Stomach (tissue), 9 donors: Measurements from ENCODE around the gene SUSD4. TPM values are rescaled to one million over a fixed set of nuclear protein-coding genes. Genes with fewer than 3 reads are reported as not detected.
A peak's percentile ranks its signal among the peaks of the same experiment; 100 is the strongest.

Experiments
- DNase-seq, 2 donors: peaks; one replicate each; pipeline versions ENCODE4 v3.0.0 to v3.0.0-alpha.2; 2013 to 2019
- H3K27ac ChIP-seq, 5 donors: fragments of 200-600 bp in 4 of 5; sonication (generic) in 4 of 5; one replicate each; pipeline ENCODE4 v1.5.1; 2013 to 2019; ENCODE audit warnings: mild to moderate bottlenecking in 1 of 5, moderate library complexity in 1 of 5
- H3K27me3 ChIP-seq, 3 donors: fragments of 200-600 bp; sonication (generic); one replicate each; pipeline ENCODE4 v1.5.1; 2017 to 2019; ENCODE audit warnings: mixed run types in 1 of 3
- H3K36me3 ChIP-seq, 4 donors: fragments of 200-600 bp; sonication (generic); 1 replicate in 3 of 4; 2 replicates in 1 of 4; pipeline ENCODE4 v1.5.1; 2016 to 2019
- H3K4me1 ChIP-seq, 4 donors: fragments of 200-600 bp; sonication (generic); one replicate each; pipeline ENCODE4 v1.5.1; 2016 to 2019
- H3K4me3 ChIP-seq, 4 donors: fragments of 200-600 bp; sonication (generic) in 3 of 4; one replicate each; pipeline ENCODE4 v1.5.1; 2016 to 2019; ENCODE audit warnings: mild to moderate bottlenecking in 1 of 4
- H3K9me3 ChIP-seq, 4 donors: fragments of 200-600 bp; sonication (generic); one replicate each; pipeline ENCODE4 v1.5.1; 2016 to 2019
- EP300 ChIP-seq: sonication (generic); formaldehyde crosslinking; IDR thresholded peaks from one replicate; pipeline ENCODE4 v1.6.1; 2017; ENCODE audit warnings: antibody characterized with exemption
- POLR2A ChIP-seq, 4 donors: fragments of 450-650 bp; IDR thresholded peaks; one replicate each; pipeline ENCODE4 v1.6.1; 2016; ENCODE audit warnings: antibody characterized with exemption in 4 of 4, control low read depth in 2 of 4, mild to moderate bottlenecking in 1 of 4, moderate library complexity in 1 of 4
- POLR2AphosphoS5 ChIP-seq, 3 donors: sonication (generic); formaldehyde crosslinking; IDR thresholded peaks; one replicate each; pipeline ENCODE4 v1.6.1; 2016; ENCODE audit warnings: antibody characterized with exemption in 3 of 3
- WGBS, 5 donors: extraction: QIAGEN DNeasy Blood & Tissue Kit in 3 of 5; methylation state at CpG; one replicate each; pipeline versions ENCODE4 v1.1.5 to v1.1.7; 2013 to 2018; 5-methylcytosine and 5-hydroxymethylcytosine counted together
- intact Hi-C: fragments of 100-400 bp; cut with DNase I; formaldehyde crosslinking; loops from one replicate; pipeline ENCODE4 v1.15.1; 2023; ENCODE audit warnings: low total_unique reads
- polyA plus RNA-seq, 3 donors: library from polyadenylated mRNA; stranded (reverse); fragments of 200-250 nt; gene quantifications; one replicate each; pipeline ENCODE4 v1.2.3, GENCODE V29; 2013
- total RNA-seq, 5 donors: library from RNA; depleted of rRNA; stranded (reverse); fragments of >200 nt; gene quantifications; one replicate each; pipeline versions ENCODE4 v1.1.0 to v1.2.3, GENCODE V29; 2014 to 2016
- TF ChIP-seq, protein P1 (sequence below), 7 experiments: fragments of 450-650 bp in 4 of 7; fragments of 200-600 bp in 3 of 7; sonication (generic) in 3 of 7; IDR thresholded peaks; one replicate each; pipeline ENCODE4 v1.5.1; 2016 to 2019; ENCODE audit warnings: antibody characterized with exemption in 7 of 7, control low read depth in 2 of 7, mild to moderate bottlenecking in 1 of 7
- donor health status: healthy with polysubstance abuse.
- donor health status: Bipolar disorder and iron deficiency.
- donor health status: healthy.

The SUSD4 gene
- total and polyA plus RNA-seq, 8 donors = 5.5 to 35.6 (median 8.1) TPM; not detected in 1

DNA sequence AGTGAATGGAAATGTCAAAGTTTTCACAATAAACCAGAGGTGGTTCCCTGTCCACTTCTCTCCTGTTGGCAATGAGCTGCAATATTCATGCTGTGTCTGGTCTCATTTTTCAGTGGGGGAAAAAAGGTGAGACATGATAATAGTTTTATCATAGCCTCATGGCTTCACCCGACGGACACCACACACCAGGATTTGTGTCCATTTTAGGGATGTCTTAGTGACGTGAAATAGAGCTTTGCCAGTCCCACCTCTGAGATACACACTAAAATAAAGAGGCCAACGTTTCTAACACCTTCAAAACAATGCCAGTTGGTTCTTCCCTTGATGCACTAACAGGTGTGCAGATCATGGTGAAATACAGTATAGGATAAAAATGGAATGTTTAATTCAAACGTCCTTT, 129.4 kb downstream of the SUSD4 start:
- Histone ChIP-seq H3K4me1 (peaks cover 0 to 15% (median 7%) of the 10 kb centered on the region in 4 donors), H3K36me3 (no peaks in the 10 kb centered on the region), H3K27me3 (no peaks in the 10 kb centered on the region), H3K4me3 (no peak overlapping the region), H3K9me3 (peaks cover 0 to 13% (median 2%) of the 10 kb centered on the region in 4 donors), H3K27ac (no peak overlapping the region)
- TF ChIP-seq POLR2A (IDR thresholded peaks at IDR 0.05) = no peak
- TF ChIP-seq, protein P1, sequence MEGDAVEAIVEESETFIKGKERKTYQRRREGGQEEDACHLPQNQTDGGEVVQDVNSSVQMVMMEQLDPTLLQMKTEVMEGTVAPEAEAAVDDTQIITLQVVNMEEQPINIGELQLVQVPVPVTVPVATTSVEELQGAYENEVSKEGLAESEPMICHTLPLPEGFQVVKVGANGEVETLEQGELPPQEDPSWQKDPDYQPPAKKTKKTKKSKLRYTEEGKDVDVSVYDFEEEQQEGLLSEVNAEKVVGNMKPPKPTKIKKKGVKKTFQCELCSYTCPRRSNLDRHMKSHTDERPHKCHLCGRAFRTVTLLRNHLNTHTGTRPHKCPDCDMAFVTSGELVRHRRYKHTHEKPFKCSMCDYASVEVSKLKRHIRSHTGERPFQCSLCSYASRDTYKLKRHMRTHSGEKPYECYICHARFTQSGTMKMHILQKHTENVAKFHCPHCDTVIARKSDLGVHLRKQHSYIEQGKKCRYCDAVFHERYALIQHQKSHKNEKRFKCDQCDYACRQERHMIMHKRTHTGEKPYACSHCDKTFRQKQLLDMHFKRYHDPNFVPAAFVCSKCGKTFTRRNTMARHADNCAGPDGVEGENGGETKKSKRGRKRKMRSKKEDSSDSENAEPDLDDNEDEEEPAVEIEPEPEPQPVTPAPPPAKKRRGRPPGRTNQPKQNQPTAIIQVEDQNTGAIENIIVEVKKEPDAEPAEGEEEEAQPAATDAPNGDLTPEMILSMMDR (IDR thresholded peaks at IDR 0.05) = no peak
- TF ChIP-seq EP300 = no peak
- TF ChIP-seq POLR2AphosphoS5 (IDR thresholded peaks at IDR 0.05) = no peak
- intact Hi-C loops = no loop called here
- WGBS, 5 donors = 72 to 83% (median 78%) methylated on average over 5 of the region's 5 CpGs
- DNase-seq = no peak

DNA sequence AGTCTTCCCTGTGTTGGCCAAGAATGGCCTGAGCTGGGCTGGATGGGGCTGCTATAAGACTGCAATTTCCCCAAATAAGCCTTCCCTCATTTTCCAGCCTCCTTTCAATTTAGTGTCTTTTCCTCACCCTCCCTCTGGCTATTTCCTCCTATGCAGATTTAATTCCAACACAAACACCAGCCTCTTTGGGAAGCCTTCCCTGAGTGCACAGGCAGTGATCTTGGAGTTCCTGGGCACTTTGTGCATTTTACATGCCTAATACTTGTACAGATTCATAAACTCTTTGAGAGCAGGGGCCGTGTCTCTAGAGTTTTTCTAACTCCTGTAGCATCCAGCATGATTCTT, 129.8 kb downstream of the SUSD4 start:
- H3K4me3 ChIP-seq = no peak overlapping the region
- 71 to 79% (median 74%) methylated on average over 1 of the region's 1 CpG for WGBS, 5 donors
- TF ChIP-seq, protein P1 (IDR thresholded peaks at IDR 0.05) = no peak
- TF ChIP-seq POLR2AphosphoS5 (IDR thresholded peaks at IDR 0.05) = no peak
- no peak for TF ChIP-seq EP300
- no peak for TF ChIP-seq POLR2A (IDR thresholded peaks at IDR 0.05)
- H3K4me1 ChIP-seq = peaks cover 0 to 15% (median 7%) of the 10 kb centered on the region in 4 donors
- H3K9me3 ChIP-seq = peaks cover 0 to 13% (median 2%) of the 10 kb centered on the region in 4 donors
- H3K36me3 ChIP-seq = no peaks in the 10 kb centered on the region
- peak overlapping the region; percentile 7 to 55 (median 29) for H3K27ac ChIP-seq
- H3K27me3 ChIP-seq = no peaks in the 10 kb centered on the region
- no peak for DNase-seq
- intact Hi-C loops = no loop called here

DNA sequence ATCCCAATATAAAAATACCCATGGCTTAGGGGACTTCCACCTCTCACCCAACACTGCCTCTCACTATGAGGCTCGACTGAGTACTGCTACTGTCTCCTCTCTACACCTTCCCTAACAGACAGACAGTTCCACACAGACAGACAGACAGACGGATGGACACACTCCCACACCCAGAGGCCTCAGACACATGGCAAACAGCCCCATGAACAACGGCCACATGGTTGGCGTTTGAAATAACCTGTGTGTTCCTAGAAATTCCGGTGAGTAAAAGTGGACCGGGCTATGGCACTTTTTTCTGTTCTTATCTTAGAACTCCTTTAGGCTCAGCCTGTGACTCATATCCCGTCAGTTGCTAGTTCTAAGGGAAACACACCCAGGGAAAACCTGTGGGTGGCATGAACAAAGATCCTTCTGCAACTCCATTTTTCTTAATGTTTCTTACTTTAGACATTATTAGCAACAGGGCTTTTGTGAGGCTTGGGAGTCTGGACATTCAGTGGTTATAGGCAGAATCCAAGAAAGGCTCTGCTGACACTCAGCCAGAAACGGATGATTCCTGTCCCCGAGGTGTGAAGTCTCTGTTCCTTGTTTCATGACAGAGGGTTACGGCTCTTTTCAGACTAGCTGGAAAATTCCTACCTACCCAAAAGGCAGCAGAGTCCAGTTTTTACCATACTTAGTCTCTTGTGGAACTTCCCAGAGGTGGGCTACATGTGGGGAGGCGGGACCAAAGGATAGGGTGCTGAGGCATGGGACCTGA, 130.4 kb downstream of the SUSD4 start:
- Histone ChIP-seq H3K4me3 (no peak overlapping the region), H3K27me3 (no peaks in the 10 kb centered on the region), H3K36me3 (no peaks in the 10 kb centered on the region), H3K27ac (peak overlapping the region; percentile 7 to 55 (median 29)), H3K4me1 (peaks cover 0 to 15% (median 7%) of the 10 kb centered on the region in 4 donors), H3K9me3 (peaks cover 0 to 13% (median 2%) of the 10 kb centered on the region in 4 donors)
- intact Hi-C loops = no loop called here
- peak; percentile 32 to 78 for DNase-seq
- TF ChIP-seq POLR2A (IDR thresholded peaks at IDR 0.05) = no peak
- peak in 2 of 3 donors; percentile 5 to 57 for TF ChIP-seq POLR2AphosphoS5 (IDR thresholded peaks at IDR 0.05)
- 35 to 43% (median 37%) methylated on average over 11 of the region's 11 CpGs for WGBS, 5 donors

DNA sequence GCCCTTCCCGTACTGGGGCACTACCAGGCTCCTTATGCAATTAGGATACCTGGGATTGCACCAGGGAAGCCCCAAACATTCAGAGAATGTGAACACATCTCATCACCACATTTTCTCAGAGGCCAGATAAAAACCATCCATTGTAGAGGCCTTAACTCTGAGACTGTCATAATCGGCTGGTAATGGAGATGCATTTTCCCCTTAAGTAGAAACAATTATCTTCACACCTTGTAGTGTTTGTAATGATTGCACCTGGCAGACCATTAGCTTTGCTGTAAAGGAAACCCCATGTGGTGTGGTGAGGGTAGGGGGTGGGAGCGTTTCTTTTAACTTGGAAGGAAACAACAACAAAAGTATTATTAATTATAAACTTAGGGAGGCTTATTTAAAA, 131.0 kb downstream of the SUSD4 start:
- intact Hi-C loops = no loop called here
- H3K9me3 ChIP-seq = peaks cover 0 to 13% (median 2%) of the 10 kb centered on the region in 4 donors
- peak overlapping the region in 2 of 5 donors; percentile 44 to 55 for H3K27ac ChIP-seq
- peaks cover 0 to 15% (median 7%) of the 10 kb centered on the region in 4 donors for H3K4me1 ChIP-seq
- H3K27me3 ChIP-seq = no peaks in the 10 kb centered on the region
- 65 to 84% (median 75%) methylated on average over 3 of the region's 3 CpGs for WGBS, 5 donors
- H3K4me3 ChIP-seq = no peak overlapping the region
- no peak for TF ChIP-seq POLR2A (IDR thresholded peaks at IDR 0.05)
- no peak for TF ChIP-seq EP300
- TF ChIP-seq, protein P1 (IDR thresholded peaks at IDR 0.05) = no peak
- no peaks in the 10 kb centered on the region for H3K36me3 ChIP-seq
- DNase-seq = no peak

DNA sequence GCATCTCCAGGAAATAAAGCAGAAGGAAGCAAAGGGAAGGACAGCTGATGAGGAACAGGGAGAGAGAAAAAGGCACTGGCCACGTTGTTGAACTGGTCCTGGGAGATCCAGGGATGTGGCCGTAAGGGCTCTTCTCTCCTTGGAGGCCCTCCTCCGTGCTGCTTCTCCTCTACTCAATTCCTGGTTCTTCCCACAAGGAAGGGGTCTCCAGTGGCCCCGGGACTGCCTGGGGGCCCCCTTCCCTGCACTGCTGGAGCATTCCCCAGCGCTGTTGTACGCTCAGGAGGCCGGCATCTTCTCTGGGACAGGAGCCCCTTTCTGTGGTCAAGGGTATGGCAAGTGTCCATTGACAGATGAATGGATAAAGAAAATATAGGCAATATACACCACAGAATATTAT, 132.4 kb downstream of the SUSD4 start:
- intact Hi-C loops = no loop called here
- no peaks in the 10 kb centered on the region for H3K27me3 ChIP-seq
- 86 to 91% (median 87%) methylated on average over 7 of the region's 7 CpGs for WGBS, 5 donors

More for the DNA sequence above, 132.4 kb downstream of the SUSD4 start:
- H3K36me3 ChIP-seq = peaks cover 0 to 1% (median 0%) of the 10 kb centered on the region in 4 donors
- peaks cover 0 to 2% (median 0%) of the 10 kb centered on the region in 4 donors for H3K9me3 ChIP-seq
- no peak overlapping the region for H3K4me3 ChIP-seq
- H3K4me1 ChIP-seq = peaks cover 0 to 15% (median 7%) of the 10 kb centered on the region in 4 donors
- DNase-seq = no peak
- H3K27ac ChIP-seq = no peak overlapping the region
- TF ChIP-seq, protein P1 (IDR thresholded peaks at IDR 0.05) = no peak
- TF ChIP-seq EP300 (no peak), POLR2A (IDR thresholded peaks at IDR 0.05) (no peak), POLR2AphosphoS5 (IDR thresholded peaks at IDR 0.05) (no peak)
